Right atrium auricular region (tissue), 2 donors: ENCODE measurements around the gene F3. TPM values are rescaled to one million over a fixed set of nuclear protein-coding genes. Genes with fewer than 3 reads are reported as not detected.
A peak's percentile ranks its signal among the peaks of the same experiment; 100 is the strongest.

Experiments
- DNase-seq: peaks from one replicate; pipeline ENCODE4 v3.0.0-alpha.2; 2019; ENCODE audit warnings: low spot score
- H3K27ac ChIP-seq, 2 donors: fragments of 200-600 bp; sonication (generic); 1 replicate in 1 of 2; 2 replicates in 1 of 2; pipeline ENCODE4 v1.5.1; 2016 to 2019
- H3K27me3 ChIP-seq, 2 donors: fragments of 200-600 bp; sonication (generic); one replicate each; pipeline versions ENCODE4 v1.5.1 to v1.6.0; 2017 to 2019
- H3K36me3 ChIP-seq: fragments of 200-600 bp; sonication (generic); one replicate; pipeline ENCODE4 v1.5.1; 2016
- H3K4me1 ChIP-seq, 2 donors: fragments of 200-600 bp; sonication (generic); one replicate each; pipeline versions ENCODE4 v1.5.1 to v1.6.0; 2017 to 2019
- H3K4me3 ChIP-seq, 2 donors: fragments of 200-600 bp; sonication (generic); 1 replicate in 1 of 2; 2 replicates in 1 of 2; pipeline ENCODE4 v1.5.1; 2017 to 2019; ENCODE audit warnings: mild to moderate bottlenecking in 1 of 2, moderate library complexity in 1 of 2
- H3K9me3 ChIP-seq, 2 donors: fragments of 200-600 bp; sonication (generic); one replicate each; pipeline ENCODE4 v1.5.1; 2019
- total RNA-seq, 2 donors: library from RNA; depleted of rRNA; stranded (reverse); fragments of >200 nt; gene quantifications; one replicate each; pipeline ENCODE4 v1.1.0, GENCODE V29; 2016
- TF ChIP-seq, protein P1 (sequence below), 2 donors: fragments of 200-600 bp; sonication (generic); IDR thresholded peaks; one replicate each; pipeline ENCODE4 v1.5.1; 2019; ENCODE audit warnings: antibody characterized with exemption in 2 of 2

The F3 gene
- total RNA-seq, 2 donors from 2014 or later, result 25.6 to 29.5 TPM

DNA sequence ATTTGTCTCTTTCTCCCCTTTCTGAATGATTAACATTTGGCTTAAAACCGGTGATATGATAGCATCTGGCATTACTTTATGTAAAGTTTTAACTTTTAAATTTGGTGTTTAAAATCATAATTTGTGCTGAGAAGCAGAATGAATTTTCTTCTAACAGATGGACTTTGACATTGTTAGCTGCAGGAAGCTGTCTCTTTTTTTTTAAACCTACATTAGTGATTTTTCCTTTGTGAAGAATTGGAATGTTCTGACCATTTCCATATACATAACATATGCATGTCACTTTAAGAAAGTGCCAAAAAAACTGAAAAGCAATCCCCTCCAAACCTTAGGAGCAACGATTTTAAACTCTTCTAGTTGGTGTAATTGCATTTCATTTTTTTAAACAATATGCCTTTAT, 22.2 kb downstream of the F3 start:
- H3K27me3 ChIP-seq, result no peaks in the 10 kb centered on the region
- no peak overlapping the region for H3K4me3 ChIP-seq
- H3K4me1 ChIP-seq, result no peaks in the 10 kb centered on the region
- H3K36me3 ChIP-seq, result no peaks in the 10 kb centered on the region
- DNase-seq, result no peak
- TF ChIP-seq, protein P1, sequence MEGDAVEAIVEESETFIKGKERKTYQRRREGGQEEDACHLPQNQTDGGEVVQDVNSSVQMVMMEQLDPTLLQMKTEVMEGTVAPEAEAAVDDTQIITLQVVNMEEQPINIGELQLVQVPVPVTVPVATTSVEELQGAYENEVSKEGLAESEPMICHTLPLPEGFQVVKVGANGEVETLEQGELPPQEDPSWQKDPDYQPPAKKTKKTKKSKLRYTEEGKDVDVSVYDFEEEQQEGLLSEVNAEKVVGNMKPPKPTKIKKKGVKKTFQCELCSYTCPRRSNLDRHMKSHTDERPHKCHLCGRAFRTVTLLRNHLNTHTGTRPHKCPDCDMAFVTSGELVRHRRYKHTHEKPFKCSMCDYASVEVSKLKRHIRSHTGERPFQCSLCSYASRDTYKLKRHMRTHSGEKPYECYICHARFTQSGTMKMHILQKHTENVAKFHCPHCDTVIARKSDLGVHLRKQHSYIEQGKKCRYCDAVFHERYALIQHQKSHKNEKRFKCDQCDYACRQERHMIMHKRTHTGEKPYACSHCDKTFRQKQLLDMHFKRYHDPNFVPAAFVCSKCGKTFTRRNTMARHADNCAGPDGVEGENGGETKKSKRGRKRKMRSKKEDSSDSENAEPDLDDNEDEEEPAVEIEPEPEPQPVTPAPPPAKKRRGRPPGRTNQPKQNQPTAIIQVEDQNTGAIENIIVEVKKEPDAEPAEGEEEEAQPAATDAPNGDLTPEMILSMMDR (IDR thresholded peaks at IDR 0.05), result no peak
- no peaks in the 10 kb centered on the region for H3K9me3 ChIP-seq
- no peak overlapping the region for H3K27ac ChIP-seq

DNA sequence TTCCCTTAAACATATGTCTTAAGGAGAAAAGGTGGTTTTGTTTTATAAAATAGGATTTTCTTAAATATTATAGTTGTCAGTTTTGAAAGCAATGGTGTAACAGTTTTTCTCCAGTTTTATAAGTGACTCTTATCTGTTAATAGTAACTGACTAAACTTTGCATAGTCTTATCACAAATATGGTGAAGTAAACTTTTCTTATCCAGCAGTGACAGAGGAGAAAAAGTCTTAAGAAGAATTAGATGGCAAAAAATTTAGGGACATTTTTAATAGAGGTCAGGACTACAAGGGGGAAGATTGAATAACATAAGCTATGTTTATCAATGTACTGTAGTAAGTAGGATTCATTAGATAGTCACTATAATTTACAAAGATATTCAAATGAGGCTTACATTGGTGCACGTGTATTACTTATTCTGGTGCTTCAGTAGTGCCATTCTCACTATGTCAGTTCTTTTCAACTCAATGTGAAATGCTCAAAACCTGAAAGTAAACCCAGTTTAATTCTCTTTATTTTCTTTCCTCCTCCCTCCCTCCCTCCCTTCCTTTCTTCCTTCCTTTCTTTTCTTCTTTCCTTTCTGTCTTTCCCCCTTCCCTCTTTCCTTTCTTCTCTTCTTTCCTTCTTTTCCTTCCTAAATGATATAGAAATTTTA, 26.1 kb downstream of the F3 start:
- no peak overlapping the region for H3K27ac ChIP-seq
- no peak overlapping the region for H3K4me3 ChIP-seq
- H3K36me3 ChIP-seq, result no peaks in the 10 kb centered on the region

DNA sequence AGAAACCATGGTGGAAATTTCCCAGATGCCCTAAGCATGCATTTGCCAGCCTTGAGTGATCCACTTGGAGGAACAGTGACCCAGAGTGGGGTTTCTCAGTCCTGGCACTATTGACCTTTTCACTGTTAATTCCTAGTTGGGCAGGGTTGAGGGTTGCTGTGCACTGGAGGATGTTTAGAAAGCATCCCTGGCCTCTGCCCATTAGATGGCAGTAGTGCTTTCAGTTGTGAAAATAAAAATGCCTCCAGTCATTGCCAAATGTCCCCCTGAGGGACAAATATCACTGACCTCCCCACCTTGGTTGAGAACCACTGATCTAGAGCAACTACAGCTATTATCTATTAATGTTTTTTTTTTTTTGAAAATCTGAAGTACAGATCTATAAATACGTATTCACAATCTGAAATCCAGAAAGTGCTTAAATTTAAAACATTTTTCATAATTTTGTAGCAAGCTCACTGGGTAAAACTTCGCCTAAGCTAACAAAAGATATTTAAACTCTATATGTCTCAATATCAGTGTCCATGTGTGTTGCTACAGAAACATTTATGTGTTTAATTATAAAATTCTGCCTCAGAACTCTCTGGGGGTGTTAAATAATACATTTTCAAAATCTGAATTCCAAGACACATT, 27.3 kb downstream of the F3 start:
- H3K27me3 ChIP-seq, result no peaks in the 10 kb centered on the region
- no peaks in the 10 kb centered on the region for H3K9me3 ChIP-seq
- no peak overlapping the region for H3K4me3 ChIP-seq
- H3K27ac ChIP-seq, result no peak overlapping the region
- TF ChIP-seq, protein P1 (IDR thresholded peaks at IDR 0.05), result peak in 1 of 2 donors; percentile 69
- H3K36me3 ChIP-seq, result no peaks in the 10 kb centered on the region
- no peaks in the 10 kb centered on the region for H3K4me1 ChIP-seq
- no peak for DNase-seq

More for the DNA sequence above, 26.1 kb downstream of the F3 start:
- H3K27me3 ChIP-seq, result no peaks in the 10 kb centered on the region
- no peak for DNase-seq
- TF ChIP-seq, protein P1 (IDR thresholded peaks at IDR 0.05), result no peak
- no peaks in the 10 kb centered on the region for H3K9me3 ChIP-seq
- H3K4me1 ChIP-seq, result no peaks in the 10 kb centered on the region

DNA sequence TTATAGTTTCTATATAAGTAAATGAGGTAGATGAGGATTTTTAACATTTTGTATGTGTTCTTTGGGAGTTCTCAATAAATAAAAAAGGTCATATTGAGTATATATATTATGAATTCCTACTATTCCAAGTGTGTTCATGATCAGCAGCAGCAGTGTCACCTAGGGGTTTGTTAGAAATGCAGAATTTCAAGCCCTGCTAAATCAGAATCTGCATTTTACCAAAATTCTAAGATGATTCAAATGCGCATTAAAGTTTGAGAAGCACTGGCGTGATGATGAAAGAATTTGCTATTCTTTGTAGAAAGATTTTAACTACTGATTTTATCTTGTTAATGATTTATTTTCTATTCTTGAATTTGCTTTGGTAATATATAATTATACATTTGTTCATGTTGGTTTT, 28.7 kb downstream of the F3 start:
- Histone ChIP-seq H3K36me3 (no peaks in the 10 kb centered on the region), H3K4me3 (no peak overlapping the region), H3K27me3 (no peaks in the 10 kb centered on the region), H3K9me3 (no peaks in the 10 kb centered on the region), H3K27ac (no peak overlapping the region), H3K4me1 (no peaks in the 10 kb centered on the region)
- DNase-seq, result no peak
- TF ChIP-seq, protein P1 (IDR thresholded peaks at IDR 0.05), result no peak

DNA sequence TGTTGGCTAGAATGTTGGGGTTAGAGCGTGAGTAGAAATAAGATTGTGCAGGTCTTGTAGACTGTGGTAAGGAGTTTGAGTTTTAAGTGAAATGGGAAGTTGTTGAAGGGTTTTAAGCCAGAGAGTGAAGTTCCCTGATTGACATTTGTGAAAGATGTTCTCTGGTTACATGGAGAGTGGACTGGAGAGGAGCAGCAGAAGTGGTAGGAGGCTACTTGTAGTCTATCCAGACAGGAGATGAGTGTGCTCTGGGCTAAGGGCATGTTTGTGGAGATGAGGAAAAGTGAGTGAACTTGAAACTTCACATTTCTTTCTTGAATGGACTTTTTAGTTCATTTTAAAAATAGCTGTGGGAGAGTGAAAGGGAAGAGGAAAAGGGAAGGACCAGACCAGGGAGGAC, 37.0 kb downstream of the F3 start:
- no peaks in the 10 kb centered on the region for H3K27me3 ChIP-seq
- DNase-seq, result no peak
- H3K9me3 ChIP-seq, result no peaks in the 10 kb centered on the region
- no peak overlapping the region for H3K4me3 ChIP-seq
- TF ChIP-seq, protein P1 (IDR thresholded peaks at IDR 0.05), result no peak
- H3K36me3 ChIP-seq, result peaks cover 25% of the 10 kb centered on the region
- H3K27ac ChIP-seq, result no peak overlapping the region
- no peaks in the 10 kb centered on the region for H3K4me1 ChIP-seq
